ENCODE results near the gene HEG1.

GRCh38 chr3:125069452-125069851, 13.7 kb upstream of the HEG1 start:
- TF ChIP-seq CTCF (conservative IDR thresholded peaks at IDR 0.05), result no peak
- TF ChIP-seq ZFX (IDR thresholded peaks at IDR 0.05), result no peak

Measured in C4-2B (cell line).